ENCODE results near the gene VGLL4.

VGLL4 gene

DNA sequence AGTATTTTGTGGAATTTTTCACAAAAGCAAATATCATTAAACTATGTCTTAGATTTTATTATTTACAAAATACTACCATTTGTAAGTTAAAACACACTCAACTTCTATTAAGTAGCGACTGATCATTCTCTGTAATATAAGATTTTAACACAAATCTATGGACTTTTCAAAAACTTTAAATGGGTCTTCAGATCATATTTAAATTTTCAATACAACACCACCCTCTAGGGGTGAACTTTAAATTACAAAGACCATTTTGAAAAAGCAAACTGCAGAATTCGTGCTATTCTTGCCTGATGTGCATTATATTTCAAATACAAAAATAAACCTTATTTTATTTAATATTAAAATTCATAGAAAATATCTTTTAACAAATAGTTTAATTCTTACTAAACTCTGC, 8.2 kb upstream of the VGLL4 start:
- no peak for DNase-seq

DNA sequence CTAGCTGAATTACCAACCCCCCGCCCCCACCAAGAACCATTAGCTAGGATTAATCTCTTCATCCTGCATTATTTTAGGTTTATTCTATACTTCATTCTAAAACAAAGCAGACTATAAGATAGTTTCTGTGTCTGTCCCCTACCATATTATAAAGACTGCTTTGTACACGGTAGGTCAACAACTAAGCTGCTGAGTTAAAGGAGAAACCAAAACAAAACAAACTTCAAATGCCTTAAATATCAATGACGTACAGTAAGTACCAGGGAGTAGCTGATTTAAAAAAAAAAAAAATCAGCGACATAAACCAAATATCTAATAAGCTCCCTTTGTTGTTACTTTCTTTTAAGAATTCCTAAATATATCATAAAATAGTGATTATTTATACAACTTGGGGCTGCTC, 7.8 kb upstream of the VGLL4 start:
- DNase-seq = no peak

DNA sequence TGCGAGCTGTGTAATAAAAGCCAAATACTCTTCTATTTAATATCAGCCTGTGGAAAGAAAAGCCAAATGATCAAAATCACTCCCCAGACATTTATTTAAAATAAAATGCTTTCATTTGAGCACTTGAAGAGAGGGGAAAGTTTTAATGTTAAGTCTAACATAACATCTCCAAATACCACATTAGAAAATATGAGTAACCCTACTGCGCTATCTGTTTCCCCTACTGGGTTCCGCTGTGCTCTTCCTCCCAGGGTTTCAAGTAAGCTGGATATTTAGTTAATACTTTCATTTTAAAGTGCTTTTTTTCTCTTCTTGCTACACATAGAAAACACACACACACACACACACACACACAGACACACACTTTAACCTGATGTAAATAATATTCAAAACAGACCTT, 6.7 kb upstream of the VGLL4 start:
- no peak for DNase-seq

DNA sequence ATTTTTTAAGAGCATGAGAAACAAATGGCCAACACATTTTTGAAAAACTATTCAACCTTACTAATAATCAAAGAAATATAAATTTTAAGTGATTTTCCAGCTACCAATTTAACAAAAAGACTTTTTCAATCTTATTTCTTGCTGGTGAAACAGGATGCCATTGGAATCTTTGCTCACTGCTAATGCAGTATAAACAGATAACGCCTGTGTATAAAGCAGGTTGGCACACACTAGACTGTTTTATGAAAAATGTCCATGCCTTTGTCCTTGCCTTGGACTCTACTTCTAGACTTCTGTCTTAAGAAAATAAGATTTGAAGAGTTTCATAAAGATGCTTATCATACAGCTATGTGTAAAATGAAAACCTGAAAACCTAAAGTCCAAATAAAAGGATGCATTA, 5.0 kb upstream of the VGLL4 start:
- DNase-seq = no peak

DNA sequence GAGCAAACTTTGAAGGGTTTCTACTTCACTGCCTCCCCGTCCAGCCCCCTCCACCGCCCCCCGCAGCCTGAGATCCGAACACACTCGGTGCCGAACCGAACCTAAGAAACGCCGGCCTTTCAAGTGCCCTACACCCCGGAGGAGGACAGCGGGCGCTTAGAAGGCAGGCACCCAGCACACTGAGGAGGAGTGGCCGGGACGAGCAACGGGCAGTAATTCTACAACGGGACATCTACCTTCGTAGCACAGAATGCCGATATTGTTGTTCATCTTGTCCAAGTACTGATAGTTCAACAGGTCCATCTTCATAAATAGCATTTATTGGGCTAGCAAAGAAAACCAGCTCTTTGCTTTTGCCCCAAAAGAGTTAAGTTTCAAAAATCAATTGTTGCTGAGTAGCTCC, 513 bp downstream of the VGLL4 start:
- no peak for DNase-seq

DNA sequence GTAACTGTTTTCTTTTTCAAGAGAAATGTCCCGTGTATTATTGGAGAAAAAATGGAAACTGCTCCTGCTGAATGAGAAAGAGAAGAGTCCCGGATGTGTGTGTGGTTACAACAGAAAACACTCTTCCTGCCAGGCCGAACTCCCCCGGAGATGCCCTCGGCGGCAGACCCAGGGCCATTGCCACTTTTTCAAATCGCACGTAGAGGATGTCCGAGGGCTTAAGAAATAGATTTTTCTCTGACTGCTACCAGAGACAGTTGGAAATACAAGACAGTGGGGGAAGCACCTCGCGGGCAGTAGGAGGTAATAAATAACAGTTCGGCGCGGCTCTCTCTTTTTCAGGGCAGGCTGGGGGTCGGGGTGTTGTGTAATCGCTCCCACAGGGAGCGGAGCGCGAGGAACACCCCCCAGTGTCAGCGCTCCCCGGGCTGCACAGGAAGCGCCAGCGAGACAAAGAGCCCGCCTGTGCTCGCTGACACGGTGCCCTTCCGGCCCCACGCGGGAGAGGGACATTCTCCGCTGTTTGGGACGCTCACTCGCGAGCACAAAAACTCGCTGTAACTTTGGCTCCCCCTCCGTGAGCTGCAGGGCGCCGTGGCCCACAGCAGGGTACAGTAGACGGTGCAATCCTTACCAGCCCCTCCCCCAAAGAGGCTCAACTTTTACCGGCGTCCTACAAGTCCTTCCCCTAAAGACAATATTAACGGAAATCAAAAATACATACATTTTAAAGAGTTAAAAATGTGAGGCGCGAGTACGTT, 1.1 kb downstream of the VGLL4 start:
- peak; percentile 45 to 52 for DNase-seq

DNA sequence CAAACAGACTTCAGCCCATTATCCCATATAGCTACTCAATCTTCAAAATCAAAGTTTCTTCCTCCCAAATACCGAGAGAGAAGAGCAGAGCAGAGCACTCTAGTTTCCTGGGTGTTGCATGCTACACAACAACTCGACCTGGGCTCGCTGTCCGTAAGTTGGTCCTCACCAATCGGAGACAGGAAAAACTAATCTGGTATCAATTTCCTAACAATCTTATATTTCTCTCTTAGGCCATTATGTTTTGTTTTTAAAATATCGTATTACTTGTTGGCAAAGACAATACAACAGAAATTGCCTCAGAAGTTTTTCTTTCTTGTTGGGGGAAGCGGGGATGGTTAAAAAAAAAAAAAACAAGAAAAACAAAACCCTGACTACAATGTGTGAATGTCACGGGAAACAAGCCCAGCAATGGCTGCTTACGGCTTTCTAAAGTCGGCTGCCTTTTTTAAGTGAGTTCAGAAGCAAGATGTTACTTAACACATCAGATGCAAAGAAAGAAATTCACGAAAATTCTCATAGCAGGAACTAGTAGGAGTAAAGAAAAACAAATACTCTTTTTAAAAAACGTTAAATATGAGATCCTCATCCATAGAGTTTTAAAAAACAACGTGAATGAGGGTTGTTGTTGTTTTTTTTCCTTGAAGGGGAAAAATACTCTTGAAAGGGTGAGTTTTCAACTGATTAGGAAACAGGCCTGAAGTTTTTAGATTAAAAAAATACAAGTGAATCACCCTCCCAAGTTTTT, 1.9 kb downstream of the VGLL4 start:
- no peak for DNase-seq

DNA sequence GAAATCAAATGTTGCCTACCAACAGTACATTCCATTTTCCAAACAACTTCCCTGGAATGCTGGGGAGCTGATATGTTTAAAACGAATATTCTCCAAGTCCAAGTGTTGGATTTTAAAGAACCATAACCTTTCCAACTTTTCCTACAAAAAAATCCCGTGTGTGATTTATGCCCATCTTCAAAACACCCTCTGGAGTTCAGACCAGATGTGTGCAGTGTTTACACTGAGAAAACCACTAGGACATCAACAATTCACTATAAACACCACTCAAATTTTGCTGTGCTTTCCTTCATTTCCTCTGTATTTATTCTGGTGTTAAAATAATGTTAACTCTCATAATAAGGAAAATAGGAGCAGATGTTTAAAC, 2.4 kb downstream of the VGLL4 start:
- no peak for DNase-seq

DNA sequence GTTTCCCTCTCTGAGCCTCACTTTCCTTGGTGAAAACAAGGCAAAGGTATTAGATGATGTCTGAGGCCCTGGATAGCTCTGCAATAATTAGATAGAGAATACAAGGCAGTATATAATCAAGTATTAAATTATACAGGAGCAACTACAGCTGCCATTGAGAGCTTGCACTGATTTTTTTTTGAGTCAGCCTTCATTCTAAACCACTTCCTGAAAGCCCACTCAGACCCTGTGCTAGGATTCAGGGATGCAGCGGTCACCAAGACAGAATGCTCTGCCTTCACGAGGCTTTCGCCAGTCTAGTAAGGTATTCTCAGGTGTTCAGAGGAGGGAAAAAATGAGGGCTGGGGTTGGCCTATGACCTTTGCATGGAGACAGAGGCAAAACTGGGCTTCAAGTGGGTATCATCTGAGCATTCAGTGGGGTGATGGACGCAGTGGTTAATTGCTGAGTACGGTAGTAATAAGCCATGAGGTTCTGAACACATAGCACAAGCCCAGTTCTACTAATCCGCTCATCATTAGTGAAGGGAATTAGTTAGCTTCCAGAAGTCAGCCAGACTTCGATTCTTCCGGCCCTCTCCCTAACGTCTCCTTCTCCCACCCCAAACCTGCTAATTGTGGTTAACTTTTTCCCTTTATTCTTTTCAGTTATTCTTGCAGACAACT, 3.6 kb downstream of the VGLL4 start:
- DNase-seq = no peak

DNA sequence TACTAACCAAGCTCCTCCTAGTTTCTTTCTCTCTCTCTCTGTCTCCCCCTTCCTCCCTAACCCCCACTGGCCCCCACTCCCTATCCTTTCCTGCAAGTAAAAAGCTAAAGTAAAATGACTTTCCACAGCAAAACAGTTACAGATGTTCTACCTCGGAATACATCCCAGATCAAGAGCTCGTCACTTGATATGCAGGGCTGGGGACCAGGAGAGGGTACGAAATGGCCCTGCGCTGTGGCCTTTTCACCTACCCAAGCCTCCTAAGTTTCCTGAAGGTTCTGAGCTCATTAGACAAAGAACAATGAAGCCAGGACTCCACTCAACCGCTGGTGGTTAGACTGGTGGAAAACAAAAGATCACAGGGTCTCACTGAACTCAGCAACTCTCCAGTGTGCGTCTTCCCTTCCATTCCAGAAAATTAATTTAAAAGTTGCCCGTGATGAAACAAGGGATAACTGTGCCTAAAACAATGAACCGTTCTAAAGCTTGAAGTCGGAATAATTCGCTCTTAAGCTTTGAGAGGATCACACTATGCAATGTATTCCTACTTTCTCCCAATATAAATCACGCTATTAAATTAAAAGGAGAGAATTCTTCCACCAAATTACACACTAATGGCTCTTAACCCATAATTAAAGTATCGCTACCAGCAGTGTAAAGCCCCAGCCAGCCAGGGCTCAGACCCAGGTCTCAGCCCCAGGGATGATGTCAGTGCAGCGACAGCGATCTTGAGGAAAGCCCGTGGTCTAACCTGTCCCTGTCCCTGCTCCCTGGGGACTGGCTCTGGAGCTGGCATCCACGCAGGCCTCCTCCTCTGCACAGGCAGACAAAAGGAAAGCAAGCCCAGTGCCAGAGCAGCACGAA, 5.0 kb downstream of the VGLL4 start:
- no peak for DNase-seq

DNA sequence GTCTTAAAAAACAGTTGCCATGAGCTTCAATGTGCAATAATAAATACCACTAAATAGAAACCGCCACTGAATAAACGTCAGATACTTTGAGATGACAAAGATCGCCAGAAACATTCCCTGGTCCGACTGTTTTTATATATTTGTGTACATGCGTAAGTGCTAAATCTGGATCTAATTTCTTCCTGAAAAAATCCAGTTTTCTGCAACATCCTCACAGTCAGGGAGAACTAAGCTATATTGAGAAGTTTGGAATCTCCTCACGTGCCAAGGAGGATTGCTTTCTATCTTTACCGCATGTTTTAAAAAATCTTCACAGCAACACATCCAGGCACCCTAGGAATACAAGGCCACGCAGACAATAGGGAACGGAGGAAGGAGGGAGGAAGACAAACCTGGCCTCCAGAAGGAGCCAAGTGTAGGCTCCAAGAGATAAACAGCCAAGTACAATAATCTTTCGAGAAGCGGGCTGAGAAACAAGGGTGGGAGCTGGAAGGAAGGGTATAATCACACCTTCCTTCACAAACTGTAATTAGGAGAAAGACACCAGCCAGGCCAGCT, 5.7 kb downstream of the VGLL4 start:
- no peak for DNase-seq

DNA sequence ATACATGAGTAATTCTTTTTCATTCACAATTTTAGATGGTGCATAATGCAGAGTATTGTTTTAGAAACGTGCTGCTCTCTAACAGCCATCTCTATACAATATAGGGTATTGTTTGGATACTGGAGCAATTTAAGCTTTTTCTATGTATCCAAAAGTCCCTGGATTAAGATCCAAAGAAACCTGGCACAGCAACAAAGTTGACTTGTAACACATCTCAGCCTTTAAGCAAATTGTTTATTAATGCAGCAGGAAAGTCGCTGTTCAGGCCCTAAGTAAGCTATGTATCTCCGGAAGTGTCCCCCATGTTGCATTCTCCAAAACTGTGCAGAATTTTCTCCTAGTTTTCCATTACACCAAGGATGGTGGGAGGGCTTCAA, 7.3 kb downstream of the VGLL4 start:
- DNase-seq = no peak

DNA sequence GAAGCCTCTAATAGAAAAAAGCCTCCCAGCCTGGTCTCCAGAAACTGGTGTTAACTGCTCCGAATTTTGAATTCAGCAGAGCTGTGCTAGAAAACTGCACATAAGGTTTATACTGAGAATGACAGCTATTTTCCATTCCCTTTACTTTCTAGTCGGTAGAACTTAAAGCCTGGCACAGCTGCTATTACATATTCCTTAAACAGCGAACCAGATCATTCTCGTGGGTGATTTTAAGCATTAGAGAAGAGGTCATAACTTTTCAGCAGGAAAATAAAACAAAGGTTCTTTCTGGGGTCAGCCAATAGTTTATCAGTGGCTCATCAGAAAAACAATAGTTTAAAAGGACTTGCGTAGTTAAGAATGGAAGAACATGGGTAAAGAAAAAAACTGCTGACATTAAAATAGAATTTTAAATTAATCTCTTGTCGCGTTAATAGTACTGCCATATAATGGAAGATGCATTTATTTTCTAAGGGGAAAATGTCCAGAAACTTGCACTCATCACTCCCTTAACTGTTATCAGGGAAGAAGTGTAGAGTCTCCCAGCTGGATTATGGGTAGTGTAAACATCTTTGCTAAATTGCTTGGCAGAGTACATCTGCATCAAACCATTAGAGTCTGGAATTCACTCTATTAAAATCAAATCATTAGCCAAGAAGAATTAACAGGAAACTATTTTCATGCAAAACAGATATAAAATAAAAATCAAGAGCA, 7.9 kb downstream of the VGLL4 start:
- no peak for DNase-seq

DNA sequence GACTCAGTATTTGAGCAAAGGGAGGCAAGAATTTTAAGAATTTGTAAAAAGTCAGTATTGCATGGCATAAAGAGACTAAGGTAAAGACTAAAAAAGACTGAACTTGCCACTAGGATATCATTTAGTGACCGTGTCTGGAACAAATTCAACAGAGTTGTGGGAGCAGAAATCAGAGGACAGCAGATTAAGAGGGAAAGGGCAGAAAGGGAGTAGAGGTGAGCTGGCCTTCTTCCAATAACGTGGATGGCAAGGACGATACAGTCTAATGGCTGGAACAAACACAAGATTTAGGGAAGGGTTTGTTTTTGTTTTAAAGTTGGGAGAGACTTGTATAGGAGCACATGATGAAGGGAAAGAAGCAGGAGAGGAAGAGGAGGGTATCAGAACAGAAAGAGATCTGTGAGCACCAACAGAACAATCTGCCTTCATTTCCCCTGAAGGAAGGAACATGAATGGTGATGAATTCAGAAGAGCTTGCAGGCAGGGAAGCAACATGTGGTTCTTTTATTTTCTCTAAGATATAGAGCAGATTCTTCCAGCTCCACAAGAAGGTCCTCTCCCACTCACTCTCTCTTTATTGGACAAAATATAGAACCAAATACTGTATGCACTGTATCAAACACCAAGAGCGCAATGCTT, 8.6 kb downstream of the VGLL4 start:
- DNase-seq = no peak

DNA sequence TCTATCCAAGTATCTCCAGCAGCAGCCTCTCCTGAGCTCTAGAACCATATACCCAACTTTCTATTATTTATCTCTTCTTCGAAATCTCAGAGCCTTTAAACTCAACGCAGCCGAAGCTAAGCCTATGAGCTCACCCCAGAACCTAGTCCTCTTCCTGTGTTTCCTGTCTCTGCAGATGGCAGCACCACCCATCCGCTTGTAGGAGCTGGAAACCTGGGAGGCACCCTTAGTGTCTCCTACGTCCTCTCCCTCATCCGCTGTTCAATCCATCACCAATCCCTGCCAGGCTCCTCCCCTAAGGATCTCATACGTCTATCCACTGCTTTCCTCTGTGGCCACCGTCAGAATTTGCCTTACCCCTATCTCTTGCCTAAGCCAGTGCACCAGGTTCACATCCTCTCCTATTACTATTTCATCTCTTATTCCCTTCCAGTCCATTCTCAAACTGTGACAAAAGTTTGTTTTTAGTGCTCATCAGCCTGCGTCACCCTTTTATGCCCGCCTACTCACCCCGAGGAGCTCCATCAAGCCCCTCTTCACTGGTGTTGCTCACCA, 9.6 kb downstream of the VGLL4 start:
- no peak for DNase-seq

DNA sequence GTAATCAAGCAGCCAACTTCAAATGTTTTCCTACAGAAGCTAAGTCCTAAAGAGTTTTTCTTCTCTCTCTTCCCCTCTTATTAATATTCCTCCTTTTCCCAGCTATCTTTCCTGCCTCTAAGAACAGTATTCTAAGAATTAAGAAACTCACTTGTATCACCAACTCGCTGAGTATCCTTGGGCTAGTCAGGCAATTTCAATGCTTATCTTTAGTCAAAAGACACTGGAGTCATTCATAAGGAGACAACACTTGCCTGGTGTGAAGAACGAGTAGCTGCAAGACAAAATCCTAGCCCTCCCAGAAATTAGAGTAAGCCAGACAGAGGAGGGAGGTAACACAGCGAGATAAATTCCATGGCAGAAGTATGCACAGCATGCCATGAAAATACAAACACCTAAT, 10.7 kb downstream of the VGLL4 start:
- no peak for DNase-seq

DNA sequence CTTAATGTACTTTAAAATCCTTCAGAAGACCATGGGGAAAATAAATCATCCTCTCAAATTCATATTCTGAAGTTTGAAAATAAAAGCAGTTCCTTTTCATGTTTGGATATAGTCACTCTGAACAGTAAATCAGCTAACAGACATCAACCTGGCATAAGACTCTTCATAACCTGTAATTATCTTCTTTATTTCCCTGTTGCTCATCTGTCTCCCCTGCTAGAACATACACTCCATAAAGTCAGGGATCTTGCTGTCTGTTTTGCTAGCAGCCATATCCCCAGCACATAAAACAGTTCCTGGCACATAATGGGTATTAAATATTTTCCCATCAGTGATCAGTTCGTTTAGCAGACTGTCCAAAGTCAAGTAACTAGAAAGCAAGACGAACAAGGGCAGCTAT, 11.2 kb downstream of the VGLL4 start:
- DNase-seq = no peak

DNA sequence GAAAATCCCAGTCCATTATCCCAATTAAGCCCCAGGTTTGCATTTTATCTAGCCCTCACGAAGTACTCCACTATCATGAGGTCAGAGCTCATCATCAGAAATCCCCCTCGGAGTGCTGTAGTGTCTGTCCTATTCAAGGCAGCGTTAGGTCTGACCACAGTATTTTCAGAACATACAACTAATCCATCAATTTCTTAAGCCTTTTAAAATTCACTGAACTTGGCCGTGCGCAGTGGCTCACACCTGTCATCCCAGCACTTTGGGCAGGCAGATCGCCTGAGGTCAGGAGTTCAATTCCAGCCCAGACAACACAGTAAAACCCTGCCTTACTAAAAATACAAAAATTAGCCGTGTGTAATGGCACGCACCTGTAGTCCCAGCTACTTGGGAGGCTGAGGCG, 11.9 kb downstream of the VGLL4 start:
- no peak for DNase-seq

DNA sequence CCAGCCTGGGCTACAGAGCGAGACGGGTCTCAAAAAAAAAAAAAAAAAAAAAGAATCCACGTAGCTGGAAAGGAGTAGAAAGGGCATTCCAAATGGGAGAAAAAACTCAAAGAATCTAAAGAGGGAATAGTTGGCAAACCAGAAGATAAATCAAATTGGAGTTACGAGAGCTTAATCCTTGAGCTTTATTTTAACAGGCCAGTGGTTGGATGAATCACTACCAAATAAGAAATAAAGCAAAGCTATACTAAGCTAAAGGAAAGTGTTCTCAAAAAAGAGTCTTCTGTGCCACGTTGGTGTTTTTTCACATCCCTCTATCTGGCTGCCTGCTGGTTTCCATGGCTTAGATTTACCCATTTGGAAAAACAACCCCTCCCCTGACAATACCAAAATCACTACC, 14.0 kb downstream of the VGLL4 start:
- DNase-seq = no peak

DNA sequence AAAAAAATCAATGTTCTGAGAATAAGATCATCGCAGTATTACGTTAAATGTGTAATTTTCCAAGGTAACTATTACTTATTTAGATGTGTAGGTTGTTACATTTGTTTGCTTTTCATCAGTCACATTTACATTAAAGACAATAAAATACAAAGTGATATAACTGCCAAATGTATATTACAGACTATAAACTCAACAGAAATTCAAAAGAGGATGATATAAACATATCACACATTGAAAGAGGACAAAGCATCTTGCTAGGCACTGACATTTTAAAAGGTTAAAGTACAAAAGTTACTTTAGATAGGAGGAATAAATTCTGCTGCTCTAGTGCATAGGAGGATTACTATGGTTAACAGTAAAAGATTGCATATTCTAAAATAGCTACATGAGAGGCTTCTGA, 16.1 kb downstream of the VGLL4 start:
- no peak for DNase-seq

DNA sequence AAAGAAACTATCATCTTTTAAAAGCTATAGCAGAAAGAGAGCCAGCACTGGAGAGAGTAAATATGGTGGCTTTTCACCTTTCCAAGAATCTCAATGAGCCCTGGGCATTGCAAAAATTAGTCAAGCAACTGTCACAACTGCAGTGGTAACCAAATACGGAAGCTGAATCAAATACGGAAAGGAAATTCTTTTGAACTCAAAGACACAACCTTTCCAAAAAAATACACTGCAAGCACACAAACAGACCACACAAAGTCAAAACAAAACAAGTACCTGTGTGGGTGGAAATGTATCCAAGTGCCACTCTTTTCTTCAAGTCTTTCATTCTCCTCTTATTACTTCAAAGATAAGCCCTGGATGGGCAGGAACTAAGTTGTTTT, 17.6 kb downstream of the VGLL4 start:
- no peak for DNase-seq
